Breast epithelium (tissue), 3 donors: ENCODE data around the gene ZNF783.

Source experiments
- POLR2AphosphoS5 ChIP-seq, 3 donors: sonication (generic); formaldehyde crosslinking; IDR thresholded peaks; one replicate each; pipeline ENCODE4 v1.6.1; 2017; ENCODE audit warnings: antibody characterized with exemption in 3 of 3
- TF ChIP-seq, protein P1 (sequence below), 3 donors: fragments of 450-650 bp; IDR thresholded peaks; one replicate each; pipeline ENCODE4 v1.5.1; 2016 to 2017; ENCODE audit warnings: antibody characterized with exemption in 3 of 3, mild to moderate bottlenecking in 3 of 3, moderate library complexity in 3 of 3

DNA sequence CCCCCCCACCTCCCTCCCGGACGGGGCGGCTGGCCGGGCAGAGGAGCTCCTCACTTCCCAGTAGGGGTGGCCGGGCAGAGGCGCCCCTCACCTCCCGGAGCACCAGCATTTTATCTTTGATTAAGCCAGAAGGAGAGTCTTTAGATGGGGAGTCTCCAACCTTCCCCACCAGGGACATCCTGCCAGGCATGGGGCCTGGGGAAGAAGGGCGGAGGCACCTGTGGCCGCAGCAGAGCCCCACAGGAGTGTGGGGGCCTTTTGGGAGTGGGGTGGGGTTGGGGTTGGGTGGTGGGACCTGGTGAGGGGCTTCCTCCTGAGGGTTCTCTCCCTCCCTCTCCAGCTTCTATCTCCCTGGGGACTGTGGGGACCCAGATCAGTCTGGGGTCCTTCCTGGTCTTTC, 18.2 kb downstream of the ZNF783 start:
- TF ChIP-seq, protein P1, sequence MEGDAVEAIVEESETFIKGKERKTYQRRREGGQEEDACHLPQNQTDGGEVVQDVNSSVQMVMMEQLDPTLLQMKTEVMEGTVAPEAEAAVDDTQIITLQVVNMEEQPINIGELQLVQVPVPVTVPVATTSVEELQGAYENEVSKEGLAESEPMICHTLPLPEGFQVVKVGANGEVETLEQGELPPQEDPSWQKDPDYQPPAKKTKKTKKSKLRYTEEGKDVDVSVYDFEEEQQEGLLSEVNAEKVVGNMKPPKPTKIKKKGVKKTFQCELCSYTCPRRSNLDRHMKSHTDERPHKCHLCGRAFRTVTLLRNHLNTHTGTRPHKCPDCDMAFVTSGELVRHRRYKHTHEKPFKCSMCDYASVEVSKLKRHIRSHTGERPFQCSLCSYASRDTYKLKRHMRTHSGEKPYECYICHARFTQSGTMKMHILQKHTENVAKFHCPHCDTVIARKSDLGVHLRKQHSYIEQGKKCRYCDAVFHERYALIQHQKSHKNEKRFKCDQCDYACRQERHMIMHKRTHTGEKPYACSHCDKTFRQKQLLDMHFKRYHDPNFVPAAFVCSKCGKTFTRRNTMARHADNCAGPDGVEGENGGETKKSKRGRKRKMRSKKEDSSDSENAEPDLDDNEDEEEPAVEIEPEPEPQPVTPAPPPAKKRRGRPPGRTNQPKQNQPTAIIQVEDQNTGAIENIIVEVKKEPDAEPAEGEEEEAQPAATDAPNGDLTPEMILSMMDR (IDR thresholded peaks at IDR 0.05), result no peak
- no peak for TF ChIP-seq POLR2AphosphoS5 (IDR thresholded peaks at IDR 0.05)
